ENCODE measurements around the gene AUP1.

DNA sequence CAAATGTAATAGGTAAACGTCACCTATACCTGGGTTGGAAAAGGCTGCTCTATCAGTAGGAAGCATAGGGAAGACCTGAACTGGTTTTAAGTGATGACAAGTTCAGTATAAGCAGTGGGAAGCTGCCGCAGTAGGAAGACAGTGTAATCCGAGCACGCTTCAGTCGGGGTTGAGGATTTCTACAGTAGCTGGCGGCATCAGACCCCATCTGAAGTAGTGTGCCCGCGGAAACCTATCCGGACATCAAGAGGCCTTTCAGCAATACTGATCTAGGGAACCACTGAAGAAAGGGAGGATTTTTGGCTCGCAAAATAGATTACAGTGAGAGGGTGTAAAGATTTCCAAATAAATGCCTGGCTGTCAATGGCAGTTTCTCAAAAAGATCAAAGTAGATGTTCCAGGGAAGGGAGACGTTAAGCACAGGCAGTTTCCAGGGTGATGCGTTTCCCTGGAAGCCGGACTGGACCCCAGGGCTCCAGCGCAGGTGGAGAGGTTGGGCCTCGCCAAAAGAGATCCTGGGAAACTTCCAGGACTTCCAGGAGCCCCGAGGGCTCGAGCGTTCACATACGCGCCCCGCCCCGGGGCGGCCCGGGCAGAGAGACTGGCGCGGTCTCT is 18.9 kb upstream of the AUP1 start:
- TF ChIP-seq, protein P1, sequence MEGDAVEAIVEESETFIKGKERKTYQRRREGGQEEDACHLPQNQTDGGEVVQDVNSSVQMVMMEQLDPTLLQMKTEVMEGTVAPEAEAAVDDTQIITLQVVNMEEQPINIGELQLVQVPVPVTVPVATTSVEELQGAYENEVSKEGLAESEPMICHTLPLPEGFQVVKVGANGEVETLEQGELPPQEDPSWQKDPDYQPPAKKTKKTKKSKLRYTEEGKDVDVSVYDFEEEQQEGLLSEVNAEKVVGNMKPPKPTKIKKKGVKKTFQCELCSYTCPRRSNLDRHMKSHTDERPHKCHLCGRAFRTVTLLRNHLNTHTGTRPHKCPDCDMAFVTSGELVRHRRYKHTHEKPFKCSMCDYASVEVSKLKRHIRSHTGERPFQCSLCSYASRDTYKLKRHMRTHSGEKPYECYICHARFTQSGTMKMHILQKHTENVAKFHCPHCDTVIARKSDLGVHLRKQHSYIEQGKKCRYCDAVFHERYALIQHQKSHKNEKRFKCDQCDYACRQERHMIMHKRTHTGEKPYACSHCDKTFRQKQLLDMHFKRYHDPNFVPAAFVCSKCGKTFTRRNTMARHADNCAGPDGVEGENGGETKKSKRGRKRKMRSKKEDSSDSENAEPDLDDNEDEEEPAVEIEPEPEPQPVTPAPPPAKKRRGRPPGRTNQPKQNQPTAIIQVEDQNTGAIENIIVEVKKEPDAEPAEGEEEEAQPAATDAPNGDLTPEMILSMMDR (IDR thresholded peaks at IDR 0.05): no peak
- TF ChIP-seq POLR2A (IDR thresholded peaks at IDR 0.05) (no peak), EP300 (IDR thresholded peaks at IDR 0.05) (no peak)
